Right ventricle myocardium inferior (tissue), 1 donor: Measurements from ENCODE around the gene KLHL7. TPM values are rescaled to one million over a fixed set of nuclear protein-coding genes. Genes with fewer than 3 reads are reported as not detected.
A peak's percentile ranks its signal among the peaks of the same experiment; 100 is the strongest.

ENCODE experiments used
- ATAC-seq: fragments of 200-7000 bp; cut with Tn5 transposase; one replicate; pipeline ENCODE4 v1.9.1; 2020; ENCODE audit warnings: mild to moderate bottlenecking, moderate library complexity
- DNase-seq: peaks from one replicate; pipeline ENCODE4 v3.0.0; 2021; ENCODE audit errors: missing footprints
- intact Hi-C: fragments of 100-400 bp; cut with DNase I; formaldehyde crosslinking; loops from one replicate; pipeline ENCODE4 v1.11.0; 2022
- long read RNA-seq: library from polyadenylated mRNA; unstranded; transcript quantifications from one replicate; pipeline ENCODE4 v2.0.0, GENCODE V29; 2021
- total RNA-seq: library from RNA; stranded (reverse); fragmentation: NEBNext Ultra II Directional; extraction: Animal tissue kit (Norgen Biotek cat#: 25700); gene quantifications from one replicate; pipeline ENCODE4 v1.2.1, GENCODE V29; 2021
- donor health status: DM: no; HTN: yes; CAD: no; lungs with severe emphysema.

Gene KLHL7, protein sequence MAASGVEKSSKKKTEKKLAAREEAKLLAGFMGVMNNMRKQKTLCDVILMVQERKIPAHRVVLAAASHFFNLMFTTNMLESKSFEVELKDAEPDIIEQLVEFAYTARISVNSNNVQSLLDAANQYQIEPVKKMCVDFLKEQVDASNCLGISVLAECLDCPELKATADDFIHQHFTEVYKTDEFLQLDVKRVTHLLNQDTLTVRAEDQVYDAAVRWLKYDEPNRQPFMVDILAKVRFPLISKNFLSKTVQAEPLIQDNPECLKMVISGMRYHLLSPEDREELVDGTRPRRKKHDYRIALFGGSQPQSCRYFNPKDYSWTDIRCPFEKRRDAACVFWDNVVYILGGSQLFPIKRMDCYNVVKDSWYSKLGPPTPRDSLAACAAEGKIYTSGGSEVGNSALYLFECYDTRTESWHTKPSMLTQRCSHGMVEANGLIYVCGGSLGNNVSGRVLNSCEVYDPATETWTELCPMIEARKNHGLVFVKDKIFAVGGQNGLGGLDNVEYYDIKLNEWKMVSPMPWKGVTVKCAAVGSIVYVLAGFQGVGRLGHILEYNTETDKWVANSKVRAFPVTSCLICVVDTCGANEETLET
- total RNA-seq, result 162 TPM
- long read RNA-seq, full-length matches to known transcripts, result 145 of 167 reads
- long read RNA-seq, partial matches to known transcripts, result 8 of 167 reads
- long read RNA-seq, other reads (novel, unspliced or antisense), result 14 of 167 reads

DNA sequence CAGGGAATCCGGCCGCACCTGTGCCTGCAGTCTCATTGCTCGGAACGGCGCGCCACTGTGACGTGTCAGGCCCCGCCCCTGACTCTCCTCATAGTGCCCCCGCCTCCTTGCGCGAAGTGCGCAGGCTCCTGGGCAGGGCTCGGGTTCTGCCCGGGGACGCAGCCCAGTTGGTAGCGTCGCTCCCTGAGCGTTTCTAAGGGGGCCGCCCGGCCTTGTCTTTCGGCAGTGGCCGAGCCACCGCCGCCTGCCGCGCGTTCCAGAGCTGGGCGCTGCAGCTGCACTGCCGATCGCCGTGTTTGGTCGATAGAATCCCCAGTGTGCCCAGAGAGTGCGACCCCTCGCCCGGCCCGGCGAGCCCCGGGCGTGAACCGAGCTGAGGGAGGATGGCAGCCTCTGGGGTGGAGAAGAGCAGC is at the start of gene KLHL7:
Gene KLHL7 (plus strand): TSS at position 142 of the 413 bp plus-strand sequence. CDS start 242 bp downstream, at position 384.
- ATAC-seq (peak; percentile 98), DNase-seq (peak; percentile 99)
- intact Hi-C loops, result loop anchor here (1.0 to 5.0 kb wide), 3 partner anchors 62 to 142 kb away; partner anchors contain the start of gene GPNMB

DNA sequence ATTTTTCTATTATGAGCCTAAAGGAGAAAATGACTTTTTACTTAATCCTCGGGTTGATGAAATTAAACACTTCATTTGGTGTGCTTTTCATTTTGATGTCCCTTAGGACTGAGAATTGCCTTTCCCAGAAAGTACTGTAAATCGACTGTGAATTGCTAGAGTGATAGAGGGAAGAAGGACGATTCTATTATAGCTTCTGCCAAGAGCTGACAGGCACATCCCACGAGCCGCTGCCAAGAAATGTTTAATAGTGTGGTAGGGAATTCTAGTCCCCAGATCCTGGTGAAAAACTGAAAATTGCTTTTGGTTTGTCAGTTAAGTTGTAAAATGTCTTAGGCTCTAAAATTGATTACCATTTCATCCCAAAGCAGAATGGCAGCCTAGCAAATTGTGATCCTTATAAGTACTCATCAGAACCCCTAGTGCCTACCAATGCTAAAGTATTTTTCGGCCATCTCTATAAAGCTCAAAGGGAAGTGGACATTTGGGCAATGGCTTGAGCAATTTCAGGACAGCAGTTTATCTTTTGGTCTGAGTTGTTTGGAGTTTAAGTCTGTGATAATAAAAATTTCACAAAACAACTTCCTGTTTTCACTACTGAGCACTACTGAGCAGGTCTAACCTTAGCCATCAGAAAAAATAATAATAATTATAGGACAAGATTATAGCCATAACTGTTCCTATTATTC is 47.0 kb upstream of the KLHL7 start:
- DNase-seq (no peak), ATAC-seq (no peak)
- intact Hi-C loops, result loop anchor here (1.0 to 5.0 kb wide), 3 partner anchors 36 to 331 kb away; partner anchors contain the start of genes IL6 and TOMM7

DNA sequence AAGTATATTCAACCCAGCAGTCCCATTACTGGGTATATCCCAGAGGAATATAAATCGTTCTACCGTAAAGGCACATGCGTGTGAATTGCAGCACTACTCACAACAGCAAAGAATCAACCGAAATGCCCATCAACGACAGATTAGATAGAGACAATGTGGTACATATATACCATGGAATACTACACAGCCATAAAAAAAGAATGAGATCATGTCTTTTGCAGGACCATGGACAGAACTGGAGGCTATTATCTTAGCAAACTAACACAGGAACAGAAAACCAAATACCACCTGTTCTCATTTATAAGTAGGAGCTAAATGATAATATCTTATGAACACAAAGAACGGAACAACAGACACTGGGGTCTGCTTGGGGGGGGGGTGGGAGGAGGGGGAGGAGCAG is 44.3 kb upstream of the KLHL7 start:
- no peak for ATAC-seq
- intact Hi-C loops, result no loop called here

DNA sequence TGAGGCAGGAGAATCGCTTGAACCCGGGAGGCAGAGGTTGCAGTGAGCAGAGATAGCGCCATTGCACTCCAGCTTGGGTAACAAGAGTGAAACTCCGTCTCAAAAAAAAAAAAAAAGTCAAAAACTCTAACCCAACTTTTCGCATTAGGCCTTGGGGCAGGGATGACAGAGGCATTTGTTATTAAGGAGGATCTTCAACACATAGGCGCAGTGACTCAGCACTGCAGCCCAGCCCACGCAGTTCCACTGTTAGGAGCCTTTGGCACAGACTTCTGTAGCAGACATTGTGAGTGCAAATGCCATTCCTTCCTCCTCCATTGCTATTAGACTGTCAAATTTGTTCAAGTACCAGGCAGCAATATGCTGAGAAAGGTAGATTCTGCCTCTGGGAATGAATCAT is 43.1 kb upstream of the KLHL7 start:
- no peak for DNase-seq
- intact Hi-C loops, result no loop called here
- no peak for ATAC-seq

More for the DNA sequence above, 44.3 kb upstream of the KLHL7 start:
- DNase-seq, result no peak

DNA sequence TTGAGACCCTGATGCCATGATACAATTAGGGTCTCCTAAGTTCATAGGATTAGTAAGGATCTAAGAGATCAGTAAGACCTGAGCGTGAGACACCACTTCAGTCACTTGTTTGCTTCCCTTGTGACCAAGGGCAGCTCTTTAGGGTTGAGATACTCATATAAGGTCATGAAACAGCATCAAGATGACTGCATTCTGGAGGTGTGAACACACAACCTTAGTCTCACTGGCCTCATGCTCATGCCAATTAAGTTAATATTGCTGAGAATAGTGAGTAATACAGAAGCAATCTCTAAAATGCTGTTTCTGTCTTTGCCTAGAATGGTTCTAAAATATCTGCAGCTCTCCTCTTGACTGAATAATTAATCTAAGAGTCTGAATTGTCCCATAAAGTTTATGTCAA is 39.6 kb upstream of the KLHL7 start:
- ATAC-seq (no peak), DNase-seq (no peak)
- intact Hi-C loops, result no loop called here

DNA sequence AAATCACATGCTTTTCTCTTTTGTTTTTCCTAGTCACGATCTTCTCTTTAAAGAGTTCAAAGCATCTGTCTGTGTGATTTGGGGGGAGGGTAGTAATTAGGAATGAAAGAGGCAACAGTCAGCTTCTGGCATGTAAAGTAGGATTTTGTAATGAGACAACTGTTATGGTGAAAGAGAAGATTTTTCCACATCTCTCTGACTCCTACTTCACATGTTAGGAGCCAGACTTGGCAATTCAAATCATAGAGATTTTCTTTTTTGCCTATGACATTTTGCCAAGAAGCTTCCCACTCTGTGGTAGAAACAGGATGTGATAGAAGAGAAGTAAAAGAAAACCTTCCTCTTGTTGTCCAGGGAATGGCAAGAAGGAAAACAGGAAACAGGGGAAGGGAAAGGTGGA is 38.3 kb upstream of the KLHL7 start:
- intact Hi-C loops, result no loop called here

DNA sequence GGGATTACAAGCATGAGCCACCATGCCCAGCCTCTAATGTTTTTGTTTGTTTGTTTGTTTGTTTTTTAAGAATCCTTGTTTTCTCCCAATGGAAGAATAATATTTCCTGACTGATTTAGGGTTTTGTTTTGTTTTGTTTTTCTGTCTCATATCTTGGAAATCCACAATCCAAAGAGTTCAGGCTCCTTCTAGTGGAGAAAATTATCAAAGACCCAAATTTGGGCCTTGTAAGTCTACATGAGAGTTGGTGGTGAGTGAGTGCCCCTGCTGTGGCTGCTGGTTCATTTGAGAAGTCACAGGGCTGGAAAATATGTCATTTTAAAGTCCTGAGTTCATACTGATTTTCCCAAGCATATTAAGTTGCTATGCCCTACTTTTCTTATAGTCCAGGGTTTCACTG is 33.5 kb upstream of the KLHL7 start:
- intact Hi-C loops, result no loop called here
- DNase-seq, result no peak
- ATAC-seq, result no peak

More for the DNA sequence above, 38.3 kb upstream of the KLHL7 start:
- DNase-seq, result no peak
- no peak for ATAC-seq

DNA sequence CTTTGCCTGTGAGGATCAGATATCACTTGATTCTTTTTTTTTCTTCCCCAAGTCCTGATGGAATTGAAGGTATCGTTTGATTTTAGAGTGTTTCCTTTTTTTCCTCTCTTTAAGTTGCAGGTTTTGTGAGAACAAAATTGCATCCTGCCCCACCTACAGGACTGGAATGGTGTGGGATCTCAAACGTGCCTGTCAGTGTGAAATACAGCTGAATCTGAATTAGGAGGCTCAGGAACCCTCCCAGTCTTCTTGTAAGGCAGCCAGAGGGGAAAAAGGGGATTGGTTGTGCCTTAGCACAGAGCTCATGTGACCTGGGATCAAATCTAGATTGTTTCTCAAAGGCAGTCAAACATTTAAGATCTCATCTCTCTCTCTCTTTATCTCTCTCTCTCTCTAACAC is 32.7 kb upstream of the KLHL7 start:
- ATAC-seq, result no peak
- intact Hi-C loops, result no loop called here
- no peak for DNase-seq

DNA sequence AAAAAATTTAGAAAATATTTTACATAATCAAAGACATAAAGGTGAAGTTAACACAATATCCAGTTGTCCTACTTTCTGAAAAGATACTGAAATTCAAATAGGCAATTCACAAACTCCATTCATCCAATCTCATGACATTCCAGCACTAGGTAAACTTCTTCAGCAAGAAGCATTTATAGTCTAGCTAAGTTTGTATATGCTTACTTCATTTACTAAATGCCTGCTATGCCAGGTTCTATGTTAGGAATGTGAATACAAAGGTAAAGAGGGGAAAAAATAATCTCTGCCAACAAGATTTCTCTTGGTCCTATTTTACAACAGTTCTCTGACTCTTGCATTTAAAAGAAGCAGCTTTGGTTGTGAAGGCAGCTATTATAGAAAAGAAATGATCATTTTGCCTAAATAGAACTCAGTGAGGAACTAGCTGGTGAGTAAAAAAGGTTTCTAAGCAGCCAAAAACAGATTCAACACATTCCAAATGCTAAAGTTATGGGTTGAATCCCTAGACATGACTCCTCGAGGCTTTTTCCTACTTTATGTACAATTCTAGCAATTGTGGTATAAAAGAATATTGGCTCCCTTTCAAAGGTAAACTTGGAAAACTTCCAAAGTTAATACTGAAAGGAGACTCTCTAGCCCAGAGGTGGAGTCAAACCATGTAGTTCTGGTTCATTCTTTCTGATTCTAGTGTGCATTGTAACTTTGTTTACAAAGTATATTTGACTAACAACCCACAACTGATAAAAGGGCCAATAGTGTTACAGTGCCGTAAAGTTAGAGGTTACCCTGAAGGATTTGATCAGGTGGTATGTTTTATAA is 30.9 kb upstream of the KLHL7 start:
- intact Hi-C loops, result no loop called here
- ATAC-seq (no peak), DNase-seq (no peak)

DNA sequence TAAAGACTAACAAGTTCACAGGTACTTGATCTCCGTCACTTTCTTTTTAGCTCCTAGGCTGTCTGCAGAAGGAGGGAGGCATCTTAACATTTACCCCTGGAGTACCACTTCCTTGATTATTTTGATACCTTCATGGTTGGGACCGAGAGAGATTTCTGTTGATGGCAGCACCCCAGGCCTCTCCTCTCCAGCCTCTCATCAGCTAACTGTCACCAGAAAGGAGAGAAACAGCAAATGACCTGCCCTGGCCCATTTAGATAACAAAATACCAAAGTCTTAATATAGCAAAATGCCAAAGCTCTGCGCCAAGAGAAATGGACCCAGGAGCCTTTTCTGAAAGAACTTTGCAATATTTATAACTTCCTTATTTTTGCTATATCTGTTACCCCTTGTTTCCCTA is 30.0 kb upstream of the KLHL7 start:
- DNase-seq (no peak), ATAC-seq (peak; percentile 75)
- intact Hi-C loops, result no loop called here

DNA sequence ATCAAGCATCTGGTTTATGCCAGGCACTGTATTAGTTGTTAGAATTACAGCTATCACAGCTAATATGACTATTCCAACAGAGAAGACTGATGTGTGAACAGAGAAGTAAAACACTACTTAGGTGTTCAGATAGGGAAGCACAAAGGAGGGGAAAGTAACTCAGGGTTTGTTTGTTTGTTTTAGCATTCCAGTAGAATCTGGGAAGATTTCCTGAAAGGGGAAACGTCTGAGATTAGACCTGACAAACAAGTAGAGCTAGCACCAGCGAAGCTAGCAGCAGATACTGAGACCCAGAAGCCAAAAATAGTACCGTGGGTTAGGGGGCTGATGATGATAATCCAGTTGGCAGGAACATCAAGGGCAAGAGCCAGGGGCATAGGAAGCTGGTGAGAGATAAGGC is 28.8 kb upstream of the KLHL7 start:
- intact Hi-C loops, result no loop called here
- ATAC-seq (peak; percentile 24), DNase-seq (no peak)

DNA sequence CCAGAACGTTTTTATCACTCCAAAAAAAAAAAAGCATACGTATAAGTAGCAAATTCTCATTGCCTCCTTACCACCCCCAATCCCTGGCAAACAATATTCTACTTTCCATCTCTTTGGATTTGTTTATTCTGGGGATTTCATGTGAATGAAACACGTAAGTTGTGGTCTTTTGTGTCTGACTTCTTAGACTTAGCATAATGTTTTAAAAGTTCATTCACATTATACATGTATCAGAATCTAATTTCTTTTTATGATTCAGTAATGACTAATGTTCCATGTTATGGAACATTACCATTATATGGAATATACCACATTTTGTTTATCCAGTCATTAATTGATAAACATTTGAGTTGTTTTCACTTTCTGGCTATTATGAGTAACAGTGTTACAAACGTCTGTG is 12.5 kb upstream of the KLHL7 start:
- intact Hi-C loops, result no loop called here
- no peak for DNase-seq
- ATAC-seq, result no peak

DNA sequence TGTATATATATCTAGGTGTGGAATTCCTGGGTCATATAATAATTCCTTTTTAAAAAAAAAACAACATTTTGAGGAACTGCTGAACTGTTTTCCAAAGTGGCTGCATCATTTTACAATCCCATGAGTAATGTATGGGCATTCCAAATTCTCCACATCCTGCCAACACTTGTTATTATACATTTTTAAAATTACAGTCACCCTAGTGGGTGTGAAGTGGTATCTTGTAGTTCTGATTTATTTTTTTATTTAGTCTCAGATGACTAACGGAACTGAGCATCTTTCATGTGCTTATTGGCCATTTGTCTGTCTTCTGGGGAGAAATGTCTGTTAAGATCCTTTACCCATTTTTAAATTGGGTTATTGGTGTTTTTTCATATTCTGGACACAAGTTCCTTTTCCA is 12.0 kb upstream of the KLHL7 start:
- no peak for DNase-seq
- ATAC-seq, result no peak
- intact Hi-C loops, result no loop called here

DNA sequence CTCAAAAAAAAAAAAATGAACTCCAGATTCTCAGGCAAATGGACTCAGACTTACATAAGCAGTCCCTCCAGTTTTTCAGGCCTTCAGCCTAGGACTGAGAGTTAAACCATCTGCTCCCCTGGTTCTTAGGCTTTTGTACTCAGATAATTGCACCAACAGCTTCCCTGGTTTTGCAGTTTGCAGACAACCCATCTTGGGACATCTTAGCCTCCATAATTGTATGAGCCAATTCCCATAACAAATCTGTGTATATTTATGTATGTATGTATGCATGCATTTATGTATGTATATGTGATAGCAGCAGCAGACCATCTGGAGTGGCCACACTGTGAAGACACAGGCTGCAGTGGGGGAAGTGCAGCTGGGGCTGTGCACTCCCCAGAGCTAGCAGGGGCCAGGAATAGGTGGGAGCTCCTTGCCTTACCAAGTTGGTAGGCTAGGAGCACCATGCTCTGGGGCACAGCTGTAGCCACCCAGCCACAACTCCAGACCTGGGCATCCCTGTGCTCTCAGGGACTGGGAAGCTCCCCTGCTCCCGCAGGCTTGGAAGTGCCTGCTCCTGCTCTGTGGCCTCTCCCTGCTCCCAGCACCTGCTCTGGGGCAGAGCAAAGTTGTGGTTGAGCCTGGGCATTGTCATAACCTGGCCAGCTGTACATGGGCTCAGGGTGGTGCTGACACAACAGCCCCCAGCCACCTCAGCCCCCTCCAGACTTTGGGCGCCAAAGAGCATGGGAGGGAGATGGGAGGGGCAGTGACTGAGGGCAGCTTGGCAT is 8.9 kb upstream of the KLHL7 start:
- no peak for DNase-seq
- intact Hi-C loops, result no loop called here
- ATAC-seq, result no peak

DNA sequence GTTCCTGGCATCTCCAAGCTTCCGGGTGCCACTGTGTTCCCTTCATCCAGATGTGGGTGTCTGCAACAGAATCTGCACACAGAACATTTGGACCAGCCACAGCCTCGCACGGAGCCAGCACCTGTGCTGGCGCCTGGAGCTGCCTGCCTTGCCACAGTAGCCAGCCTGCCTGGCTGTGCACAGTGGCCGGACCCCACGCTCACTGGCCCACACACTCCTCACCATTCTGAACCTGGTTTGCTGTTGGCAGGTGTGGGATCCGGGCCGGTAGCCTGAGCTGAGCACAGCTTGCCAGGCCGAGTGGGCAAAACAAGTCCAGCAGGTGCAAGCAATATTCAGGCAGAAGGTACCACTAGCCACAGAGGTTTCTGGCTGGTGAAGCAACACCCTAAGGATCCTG is 7.6 kb upstream of the KLHL7 start:
- DNase-seq, result no peak
- no peak for ATAC-seq
- intact Hi-C loops, result no loop called here

DNA sequence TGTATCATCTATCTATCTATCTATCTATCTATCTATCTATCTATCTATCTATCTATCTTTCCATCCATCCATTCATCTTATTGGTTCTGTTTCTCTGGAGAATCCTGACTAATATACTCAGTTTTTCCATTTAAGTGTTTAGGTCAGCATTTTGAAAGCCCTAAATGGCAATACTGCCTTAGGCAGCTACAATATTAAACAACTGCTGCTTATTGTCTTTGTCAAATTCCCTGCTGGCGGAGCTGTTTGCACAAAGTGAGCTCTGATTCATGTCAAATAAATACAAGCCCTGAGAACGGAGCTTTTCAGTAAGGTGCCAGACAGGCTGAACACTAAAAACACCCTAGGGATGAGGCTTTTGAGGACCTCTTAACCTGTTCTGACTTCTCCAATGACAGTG is 7.1 kb upstream of the KLHL7 start:
- DNase-seq (no peak), ATAC-seq (no peak)
- intact Hi-C loops, result no loop called here

DNA sequence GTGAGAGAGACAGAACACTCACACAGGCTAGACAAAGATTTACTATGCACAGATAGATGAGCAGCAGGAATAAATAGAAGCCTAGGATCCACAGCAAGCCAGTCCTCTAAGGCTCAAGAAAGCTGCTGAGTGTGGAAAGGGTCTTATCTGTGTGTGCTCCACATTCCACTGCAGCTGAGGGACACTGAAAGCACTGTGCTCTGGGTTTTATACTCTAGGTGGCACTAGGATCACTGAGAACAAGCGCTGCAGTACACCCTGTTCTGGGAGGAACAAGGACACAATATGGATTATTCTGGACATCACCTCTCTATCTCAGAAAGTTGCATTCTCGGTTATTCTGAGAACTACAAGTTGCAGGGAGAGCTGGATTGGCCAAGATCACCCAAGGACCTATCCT is 4.9 kb upstream of the KLHL7 start:
- no peak for DNase-seq
- ATAC-seq, result peak; percentile 74
- intact Hi-C loops, result loop anchor here (5.0 kb wide), 1 partner anchor 162 kb away; no protein-coding TSS in a partner anchor

DNA sequence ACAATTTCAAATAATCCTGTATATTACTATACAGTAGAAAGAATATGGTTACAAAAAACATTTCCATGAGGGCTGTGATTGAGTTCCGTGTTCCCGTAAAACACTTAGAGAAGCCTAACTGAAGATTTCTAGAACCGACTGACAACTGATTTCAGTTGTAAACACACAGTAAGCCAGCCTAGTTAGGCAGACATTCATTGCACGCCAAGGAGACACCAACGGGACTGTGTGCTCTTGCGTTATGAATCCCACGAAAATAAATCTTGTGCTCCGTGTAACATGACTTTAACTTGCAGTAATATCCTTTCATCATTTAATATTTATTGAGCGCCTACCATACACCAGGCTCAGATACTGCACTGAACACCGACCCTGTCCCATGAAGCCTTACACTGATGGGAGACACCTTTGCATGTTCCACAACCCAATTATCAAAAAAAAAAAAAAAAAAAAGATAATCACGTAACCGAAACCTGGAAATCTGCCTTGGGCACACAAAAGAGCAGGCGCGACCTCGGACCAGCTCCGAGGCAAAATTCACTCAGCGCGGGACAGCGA is 420 bp upstream of the KLHL7 start:
- intact Hi-C loops, result loop anchor here (1.0 to 5.0 kb wide), 3 partner anchors 62 to 142 kb away; partner anchors contain the start of gene GPNMB
- DNase-seq (no peak), ATAC-seq (peak; percentile 0)
